H1 (cell line): Measurements from ENCODE around the gene PAIP2. TPM values are rescaled to one million over a fixed set of nuclear protein-coding genes. Genes with fewer than 3 reads are reported as not detected.

Experiments used
- BCL11A ChIP-seq, 2 experiments: IDR thresholded peaks; one replicate each; pipeline ENCODE4 v1.6.1; 2011; ENCODE audit warnings: low read depth in 2 of 2, low read length in 2 of 2, mild to moderate bottlenecking in 2 of 2
- GABPA ChIP-seq: IDR thresholded peaks from 2 replicates; pipeline ENCODE4 v1.6.1; 2011; ENCODE audit warnings: mild to moderate bottlenecking, low read length, moderate library complexity, borderline replicate concordance; ENCODE audit not compliant: insufficient read depth
- JUN ChIP-seq: IDR thresholded peaks from 2 replicates; pipeline ENCODE4 v1.6.1; 2011; ENCODE audit warnings: low read depth, mild to moderate bottlenecking, improper control_type of control experiment, low read length
- JUND ChIP-seq: IDR thresholded peaks from 2 replicates; pipeline ENCODE4 v1.6.1; 2011; ENCODE audit warnings: mild to moderate bottlenecking, improper control_type of control experiment, low read length
- MAFK ChIP-seq: IDR thresholded peaks from 2 replicates; pipeline ENCODE4 v1.6.1; 2012; ENCODE audit warnings: low read depth, mild to moderate bottlenecking, improper control_type of control experiment, low read length
- NANOG ChIP-seq: IDR thresholded peaks from 2 replicates; pipeline ENCODE4 v1.6.1; 2011; ENCODE audit warnings: low read length, low read depth, mild to moderate bottlenecking, inconsistent platforms; ENCODE audit not compliant: insufficient read depth, poor library complexity, severe bottlenecking
- YY1 ChIP-seq: IDR thresholded peaks from 2 replicates; pipeline ENCODE4 v1.6.1; 2011; ENCODE audit warnings: low read depth, mild to moderate bottlenecking, low read length
- polyA plus RNA-seq, 7 experiments: library from polyadenylated mRNA; depleted of rRNA in 3 of 7; stranded (reverse) in 5 of 7; unstranded in 2 of 7; fragments of >200 nt in 5 of 7; fragments of 200-250 nt in 2 of 7; gene quantifications; 1 replicate in 5 of 7; 2 replicates in 1 of 7; 4 replicates in 1 of 7; pipeline versions ENCODE4 v1.2.1 to v1.2.3, GENCODE V29; 2011 to 2013; ENCODE audit warnings: missing spikeins in 2 of 7, mixed read lengths in 2 of 7
- total RNA-seq: library from RNA; stranded (reverse); fragmentation: NEBNext Ultra II Directional; extraction: Animal tissue kit (Norgen Biotek cat#: 25700); gene quantifications from 2 replicates; pipeline ENCODE4 v1.2.1, GENCODE V29; 2021

The PAIP2 gene
- total and polyA plus RNA-seq, 2 of the 8 experiments (the other 6 are each of a cell fraction or from before 2014, with no cell fraction given): 87.6 to 162 TPM

- no peak for TF ChIP-seq GABPA
- TF ChIP-seq BCL11A (IDR thresholded peaks at IDR 0.05; ENCODE audit: low read depth in 2 of 2, low read length in 2 of 2): no peak
- no peak for TF ChIP-seq MAFK
- no peak for TF ChIP-seq NANOG
- no peak for TF ChIP-seq JUN
- TF ChIP-seq JUND: peak; percentile 22; the same call in 1 of the 2 replicates
- TF ChIP-seq YY1: peak; percentile 97
These were observed 62.3 kb downstream of the PAIP2 start, which contains the start of gene SPATA24 (continued) for GRCh38 chr5:139403787-139404483.
